ENCODE data around the gene CTNNBIP1. TPM values are rescaled to one million over a fixed set of nuclear protein-coding genes. Genes with fewer than 3 reads are reported as not detected.
"Not testable (repeated sequence)": the region's sequence is repeated elsewhere in the genome, so short reads cannot be mapped to it uniquely, and the experiment has no call there.

Gene CTNNBIP1, protein sequence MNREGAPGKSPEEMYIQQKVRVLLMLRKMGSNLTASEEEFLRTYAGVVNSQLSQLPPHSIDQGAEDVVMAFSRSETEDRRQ
- total RNA-seq: 24.2 TPM

GRCh38 chr1:9910076-9910422 is at the start of gene CTNNBIP1:
Gene CTNNBIP1 (minus strand): TSS chr1:9910269. CDS start chr1:9872064, 38,205 bp downstream.
- ATAC-seq: no peak
- DNase-seq (ENCODE audit: low spot score): no peak

DNA sequence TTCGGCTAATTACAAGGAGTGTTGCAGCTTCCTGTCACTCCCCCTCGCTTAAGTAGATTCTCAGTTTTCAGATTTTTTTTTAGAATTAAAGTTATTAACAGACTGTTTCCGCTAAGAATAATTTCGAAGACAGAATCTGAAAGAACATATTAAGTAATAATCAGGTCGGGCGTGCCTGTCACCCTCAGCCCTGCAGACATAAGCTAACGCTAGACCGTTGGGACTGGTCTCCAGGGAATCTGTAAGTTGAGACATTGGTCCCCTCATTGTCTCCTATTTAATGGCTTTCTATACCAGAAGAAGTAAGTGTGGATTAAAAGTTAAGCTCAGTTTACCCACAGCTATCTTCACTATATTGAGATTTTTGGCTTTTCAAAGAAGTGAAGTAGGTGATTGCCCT is 47.7 kb upstream of the CTNNBIP1 start:
- no peak for ATAC-seq
- DNase-seq (ENCODE audit: low spot score): no peak

DNA sequence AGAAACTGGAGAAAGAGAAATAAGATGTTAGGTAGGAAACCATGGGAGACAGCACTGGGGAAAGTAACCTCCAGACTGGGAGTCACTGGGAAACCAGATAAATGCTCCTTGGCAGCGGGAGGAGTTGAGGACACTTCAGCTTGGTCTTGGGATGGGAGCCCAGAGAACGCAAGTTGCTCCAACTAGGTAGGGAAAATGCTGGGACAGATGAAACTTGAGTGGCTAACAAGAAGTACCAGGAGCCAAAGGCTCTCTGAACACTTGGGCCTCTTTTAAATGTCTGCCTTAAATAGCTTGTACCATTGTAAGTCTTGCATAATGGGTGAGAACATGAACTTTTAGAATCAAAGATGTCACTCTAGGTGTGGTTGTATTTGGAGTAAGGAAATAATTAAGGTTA is 36.2 kb upstream of the CTNNBIP1 start:
- no peak for DNase-seq (ENCODE audit: low spot score)
- no peak for ATAC-seq

- peak; percentile 99 for ATAC-seq
- DNase-seq (ENCODE audit: low spot score): peak; percentile 95
Observed at GRCh38 chr1:9942939-9943788, 33.1 kb upstream of the CTNNBIP1 start, which contains the start of the genes LZIC and NMNAT1. Gene LZIC (minus strand): TSS chr1:9943391. CDS start chr1:9936619, 6,772 bp downstream. Gene NMNAT1 (plus strand): TSS chr1:9943475. CDS start chr1:9972074, 28,599 bp downstream.

GRCh38 chr1:9942399-9942938 is 32.4 kb upstream of the CTNNBIP1 start:
- ATAC-seq (peak; percentile 65), DNase-seq (ENCODE audit: low spot score) (no peak)

GRCh38 chr1:9929431-9930385 is 19.6 kb upstream of the CTNNBIP1 start:
- ATAC-seq (peak; percentile 31), DNase-seq (ENCODE audit: low spot score) (no peak)

- ATAC-seq (no peak), DNase-seq (ENCODE audit: low spot score) (no peak)
Observed at GRCh38 chr1:9927259-9927658, 17.2 kb upstream of the CTNNBIP1 start.

- no peak for DNase-seq (ENCODE audit: low spot score)
- ATAC-seq: no peak
Observed at GRCh38 chr1:9922342-9922741, 12.3 kb upstream of the CTNNBIP1 start.

- ATAC-seq: no peak
- DNase-seq (ENCODE audit: low spot score): no peak
Observed at GRCh38 chr1:9920606-9921005, 10.5 kb upstream of the CTNNBIP1 start.

DNA sequence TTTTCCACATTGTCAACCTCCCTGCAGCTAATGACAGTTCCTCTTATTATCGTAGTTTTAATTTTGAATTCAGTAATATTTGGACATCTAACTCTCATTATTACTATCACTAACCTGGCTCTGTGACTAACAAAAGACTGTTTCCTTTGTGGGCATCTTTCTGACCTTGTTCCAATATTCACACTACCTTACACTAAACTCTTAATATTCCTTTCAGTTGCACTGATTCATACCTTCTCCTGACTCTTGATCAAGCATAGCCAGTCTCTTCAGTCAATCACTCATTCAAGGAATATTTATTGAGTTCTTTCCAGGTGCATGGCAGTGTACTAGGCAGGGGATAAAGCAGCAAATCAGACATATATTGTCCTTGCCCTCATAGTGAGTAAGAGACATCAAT is 7.8 kb upstream of the CTNNBIP1 start:
- ATAC-seq (no peak), DNase-seq (ENCODE audit: low spot score) (no peak)

- not testable (repeated sequence) for DNase-seq (ENCODE audit: low spot score); ATAC-seq
Observed at GRCh38 chr1:9917495-9917894, 7.4 kb upstream of the CTNNBIP1 start.

GRCh38 chr1:9916452-9916851 is 6.4 kb upstream of the CTNNBIP1 start:
- no peak for ATAC-seq
- no peak for DNase-seq (ENCODE audit: low spot score)

- DNase-seq (ENCODE audit: low spot score): no peak
Observed at GRCh38 chr1:9914610-9914937, 4.5 kb upstream of the CTNNBIP1 start.

GRCh38 chr1:9912264-9912936 is 2.3 kb upstream of the CTNNBIP1 start:
- DNase-seq (ENCODE audit: low spot score): no peak

More at GRCh38 chr1:9914610-9914937, 4.5 kb upstream of the CTNNBIP1 start:
- no peak for ATAC-seq

DNA sequence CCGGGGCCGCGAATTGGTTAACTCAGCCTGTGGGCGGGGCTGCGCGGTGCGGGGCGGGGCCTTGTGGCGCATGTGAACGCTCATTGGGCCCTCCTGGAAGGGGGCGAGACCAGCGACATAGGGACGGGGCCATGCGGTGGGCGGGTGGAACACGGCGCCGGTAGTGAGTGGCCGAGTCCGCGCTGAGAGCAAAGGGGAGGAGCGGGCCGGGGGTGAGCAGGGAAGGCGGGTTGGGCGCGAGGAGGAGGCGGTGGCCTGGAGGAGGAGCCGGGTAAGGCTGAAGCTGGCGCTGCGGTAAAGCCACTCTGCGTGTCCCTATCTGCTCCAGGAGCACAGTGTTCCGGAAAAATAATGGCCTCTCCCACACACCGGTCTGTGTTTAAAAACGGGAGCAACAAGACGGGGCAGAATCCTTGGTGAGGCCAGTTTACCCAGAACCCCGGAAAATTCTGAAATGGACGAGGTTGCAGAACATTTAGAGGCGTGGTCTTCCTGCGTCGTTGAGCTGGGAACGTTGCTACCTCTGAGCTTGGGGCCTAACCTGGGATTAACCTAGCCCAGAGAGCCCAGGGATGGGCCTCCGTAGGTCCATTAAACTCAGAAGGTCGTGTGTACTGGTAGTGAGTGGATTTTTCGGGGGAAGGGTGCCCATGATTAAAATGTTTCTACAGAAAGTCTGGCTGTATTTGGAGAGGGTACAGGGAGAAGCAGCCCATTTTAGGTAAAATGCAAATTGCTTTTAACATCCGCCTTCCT is 532 bp upstream of the CTNNBIP1 start:
- DNase-seq (ENCODE audit: low spot score): peak; percentile 100

More at GRCh38 chr1:9912264-9912936, 2.3 kb upstream of the CTNNBIP1 start:
- ATAC-seq: no peak

GRCh38 chr1:9909234-9910046 is 629 bp downstream of the CTNNBIP1 start:
- ATAC-seq: no peak
- DNase-seq (ENCODE audit: low spot score): peak; percentile 60

More for the DNA sequence above, 532 bp upstream of the CTNNBIP1 start:
- ATAC-seq: peak; percentile 91

GRCh38 chr1:9908871-9909233 is 1.2 kb downstream of the CTNNBIP1 start:
- ATAC-seq (no peak), DNase-seq (ENCODE audit: low spot score) (no peak)

DNA sequence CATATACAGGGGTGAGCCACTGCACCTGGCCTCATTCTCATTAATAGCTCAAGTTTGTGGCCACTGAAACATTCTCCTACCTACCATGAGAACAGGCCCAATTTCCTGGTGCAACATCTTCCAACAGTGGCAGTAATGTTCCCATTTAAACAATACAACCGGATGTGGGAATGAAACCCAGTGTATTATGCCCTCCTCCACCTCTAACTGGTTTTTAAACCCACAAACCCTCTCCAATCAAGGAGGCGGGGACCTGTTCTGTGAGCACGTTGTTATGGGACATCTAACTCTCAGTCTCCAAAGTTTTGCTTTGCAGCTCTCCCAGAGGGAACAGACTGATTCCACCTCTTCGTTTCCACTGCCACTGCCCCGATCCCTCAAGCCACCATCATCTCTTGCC is 2.6 kb downstream of the CTNNBIP1 start:
- no peak for DNase-seq (ENCODE audit: low spot score)
- ATAC-seq: no peak

DNA sequence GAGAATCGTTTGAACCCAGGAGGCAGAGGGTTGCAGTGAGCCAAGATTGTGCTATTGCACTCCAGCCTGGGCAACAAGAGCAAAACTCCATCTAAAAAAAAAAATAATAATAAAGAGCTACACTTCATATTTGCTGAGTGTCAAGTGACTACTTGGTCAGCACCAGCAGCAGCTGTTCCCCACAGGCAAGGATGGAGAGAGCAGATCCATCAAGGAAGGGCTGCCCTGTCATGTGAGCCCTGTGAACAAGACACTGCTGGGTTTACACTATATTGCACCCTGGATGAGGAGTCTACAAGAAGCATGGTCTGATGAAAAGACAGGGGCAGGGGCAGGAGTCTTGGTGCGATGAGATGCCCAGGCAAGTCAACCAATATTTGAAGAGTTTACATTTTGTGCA is 3.6 kb downstream of the CTNNBIP1 start:
- no peak for ATAC-seq
- DNase-seq (ENCODE audit: low spot score): no peak

All from left lobe of liver (tissue), 2 donors.